PC-9 (cell line): ENCODE results near the gene JARID2. TPM values are rescaled to one million over a fixed set of nuclear protein-coding genes. Genes with fewer than 3 reads are reported as not detected.

Source experiments
- BruUV-seq: library from RNA; stranded (reverse); fragments of 400-500 nt; replicated peaks from 2 replicates; lab custom pipeline; 2021; lab: Mats Ljungman, UMichigan
- CTCF ChIA-PET: fragments of 300-600 bp; sonication (Branson Sonifier 250); formaldehyde crosslinking; loops from one replicate; lab custom pipeline; 2022; ENCODE audit warnings: antibody characterized with exemption; lab: Charles Lee
- POLR2A ChIA-PET: fragments of 300-600 bp; sonication (Branson Sonifier 250); formaldehyde crosslinking; loops from one replicate; lab custom pipeline; 2022; ENCODE audit warnings: antibody characterized with exemption; ENCODE audit not compliant: unreplicated experiment; lab: Charles Lee
- DNase-seq, 2 experiments: peaks; one replicate each; pipeline versions ENCODE4 v3.0.0 to v3.0.0-alpha.2; 2015 to 2022; ENCODE audit warnings: mixed read lengths in 1 of 2
- H2AFZ ChIP-seq: fragments of 200-600 bp; sonication (generic); 2 replicates; pipeline ENCODE4 v1.8.1; 2017; ENCODE audit warnings: antibody characterized with exemption
- H3F3A ChIP-seq: fragments of 200-600 bp; sonication (generic); 2 replicates; pipeline ENCODE4 v1.8.1; 2017; ENCODE audit warnings: antibody characterized with exemption, mild to moderate bottlenecking, low read depth; ENCODE audit not compliant: insufficient read depth
- H3K27ac ChIP-seq: fragments of 200-600 bp; sonication (generic); 2 replicates; pipeline ENCODE4 v1.6.1; 2016; ENCODE audit warnings: mixed run types
- H3K27me3 ChIP-seq: fragments of 200-600 bp; sonication (generic); 2 replicates; pipeline ENCODE4 v1.6.1; 2016; ENCODE audit warnings: low read depth, mixed run types; ENCODE audit not compliant: insufficient read depth
- H3K36me3 ChIP-seq: fragments of 200-600 bp; sonication (generic); 2 replicates; pipeline ENCODE4 v1.6.1; 2016; ENCODE audit warnings: low read depth, mixed run types
- H3K4me1 ChIP-seq: fragments of 200-600 bp; sonication (generic); replicated peaks from 2 replicates; pipeline ENCODE4 v1.6.1; 2016; ENCODE audit warnings: mixed run types; ENCODE audit not compliant: insufficient read depth
- H3K4me2 ChIP-seq: fragments of 200-600 bp; sonication (generic); 2 replicates; pipeline ENCODE4 v1.6.1; 2017; ENCODE audit warnings: mixed run types
- H3K4me3 ChIP-seq: fragments of 200-600 bp; sonication (generic); 2 replicates; pipeline ENCODE4 v1.6.1; 2016; ENCODE audit warnings: mixed run types
- H3K79me2 ChIP-seq: fragments of 200-600 bp; sonication (generic); 2 replicates; pipeline ENCODE4 v1.6.1; 2017; ENCODE audit warnings: low read depth, mixed run types
- H3K9me2 ChIP-seq: fragments of 200-600 bp; sonication (generic); 2 replicates; pipeline ENCODE4 v1.8.1; 2017; ENCODE audit warnings: mild to moderate bottlenecking; ENCODE audit not compliant: insufficient read depth
- H3K9me3 ChIP-seq: fragments of 200-600 bp; sonication (generic); 2 replicates; pipeline ENCODE4 v1.8.1; 2016; ENCODE audit warnings: low read depth; ENCODE audit not compliant: insufficient read depth
- H4K20me1 ChIP-seq: fragments of 200-600 bp; sonication (generic); 2 replicates; pipeline ENCODE4 v1.8.1; 2017; ENCODE audit not compliant: insufficient read depth
- EZH2 ChIP-seq: fragments of 200-600 bp; sonication (generic); IDR thresholded peaks from 2 replicates; pipeline ENCODE4 v1.8.0; 2017; ENCODE audit warnings: antibody characterized with exemption, low read depth
- intact Hi-C: fragments of 100-400 bp; cut with micrococcal nuclease; formaldehyde crosslinking; loops from one replicate; pipeline ENCODE4 v1.10.0; 2022; ENCODE audit not compliant: unreplicated experiment
- total RNA-seq: library from RNA; stranded (reverse); gene quantifications from 2 replicates; pipeline ENCODE4 v1.2.3, GENCODE V29; 2021
- TF ChIP-seq, protein P1 (sequence below): fragments of 200-600 bp; sonication (generic); conservative IDR thresholded peaks from 2 replicates; pipeline ENCODE4 v1.6.1; 2017; ENCODE audit warnings: mixed run types, antibody characterized with exemption, mild to moderate bottlenecking, moderate library complexity

The JARID2 gene
- total RNA-seq, 1 experiment from 2014 or later = 35.0 TPM

DNA sequence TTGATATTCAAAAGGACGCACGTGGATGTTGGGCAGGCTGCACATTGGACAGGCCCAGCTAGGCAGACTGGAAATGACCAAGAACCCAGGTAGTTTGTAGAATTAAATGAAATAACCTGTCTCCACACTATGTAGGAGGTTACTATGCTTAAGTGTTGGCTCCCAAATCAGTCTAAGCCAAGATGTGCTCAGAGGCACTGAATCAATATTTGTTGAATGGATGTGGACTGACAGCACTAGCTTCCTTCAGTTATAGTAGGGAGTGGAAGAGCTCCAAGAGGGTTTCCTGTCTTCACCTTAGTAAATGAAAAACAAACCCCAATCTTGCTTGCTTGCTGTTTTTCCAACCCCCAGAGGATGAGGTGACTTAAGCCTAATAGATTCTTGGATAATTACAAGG lies 180.5 kb downstream of the JARID2 start:
- no peak overlapping the region for H3K4me2 ChIP-seq
- H3K4me1 ChIP-seq = peaks cover 13% of the 10 kb centered on the region
- H3K9me3 ChIP-seq = no peaks in the 10 kb centered on the region
- H4K20me1 ChIP-seq = peaks cover 11% of the 10 kb centered on the region
- peaks cover 83% of the 10 kb centered on the region for H3K79me2 ChIP-seq
- no peak overlapping the region for H3K4me3 ChIP-seq
- no peaks in the 10 kb centered on the region for H3K9me2 ChIP-seq
- DNase-seq = no peak
- no peaks in the 10 kb centered on the region for H3K36me3 ChIP-seq
- CTCF ChIA-PET = no interaction called here
- POLR2A ChIA-PET = interaction anchor here (0.6 kb wide), 1 partner anchor 325 kb away, joined by 4 read pairs; no protein-coding TSS in a partner anchor
- no TSS peak for BruUV-seq
- TF ChIP-seq EZH2 = no peak
- TF ChIP-seq, protein P1, sequence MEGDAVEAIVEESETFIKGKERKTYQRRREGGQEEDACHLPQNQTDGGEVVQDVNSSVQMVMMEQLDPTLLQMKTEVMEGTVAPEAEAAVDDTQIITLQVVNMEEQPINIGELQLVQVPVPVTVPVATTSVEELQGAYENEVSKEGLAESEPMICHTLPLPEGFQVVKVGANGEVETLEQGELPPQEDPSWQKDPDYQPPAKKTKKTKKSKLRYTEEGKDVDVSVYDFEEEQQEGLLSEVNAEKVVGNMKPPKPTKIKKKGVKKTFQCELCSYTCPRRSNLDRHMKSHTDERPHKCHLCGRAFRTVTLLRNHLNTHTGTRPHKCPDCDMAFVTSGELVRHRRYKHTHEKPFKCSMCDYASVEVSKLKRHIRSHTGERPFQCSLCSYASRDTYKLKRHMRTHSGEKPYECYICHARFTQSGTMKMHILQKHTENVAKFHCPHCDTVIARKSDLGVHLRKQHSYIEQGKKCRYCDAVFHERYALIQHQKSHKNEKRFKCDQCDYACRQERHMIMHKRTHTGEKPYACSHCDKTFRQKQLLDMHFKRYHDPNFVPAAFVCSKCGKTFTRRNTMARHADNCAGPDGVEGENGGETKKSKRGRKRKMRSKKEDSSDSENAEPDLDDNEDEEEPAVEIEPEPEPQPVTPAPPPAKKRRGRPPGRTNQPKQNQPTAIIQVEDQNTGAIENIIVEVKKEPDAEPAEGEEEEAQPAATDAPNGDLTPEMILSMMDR = no peak
- no peak overlapping the region for H3K27ac ChIP-seq
- no peaks in the 10 kb centered on the region for H3K27me3 ChIP-seq
- H2AFZ ChIP-seq = no peak overlapping the region
- intact Hi-C loops = no loop called here
- H3F3A ChIP-seq = peaks cover 11% of the 10 kb centered on the region

DNA sequence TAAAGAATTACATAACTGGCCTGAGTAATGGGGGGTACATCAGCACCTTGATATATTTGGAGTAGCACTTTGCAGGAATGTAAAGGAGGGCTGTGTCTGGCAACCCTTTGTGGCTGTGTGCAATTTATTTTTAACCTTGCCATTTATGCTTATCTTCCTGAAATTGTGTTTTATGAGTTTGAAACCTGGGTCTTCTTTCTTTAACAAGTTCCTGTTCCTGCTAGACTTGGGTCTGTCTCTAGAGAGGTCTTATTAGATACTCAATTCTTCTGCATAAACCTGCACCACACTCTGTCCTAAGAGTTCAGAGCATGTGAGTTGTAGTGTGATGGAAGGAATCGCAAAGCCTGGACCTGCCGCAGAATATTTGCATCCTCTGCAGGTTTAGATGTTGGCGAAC lies 181.0 kb downstream of the JARID2 start:
- Histone ChIP-seq H2AFZ (no peak overlapping the region), H3K9me3 (no peaks in the 10 kb centered on the region), H3K9me2 (no peaks in the 10 kb centered on the region), H3K79me2 (peaks cover 78% of the 10 kb centered on the region), H4K20me1 (peaks cover 12% of the 10 kb centered on the region), H3K27ac (no peak overlapping the region), H3K36me3 (no peaks in the 10 kb centered on the region), H3K27me3 (no peaks in the 10 kb centered on the region), H3K4me3 (no peak overlapping the region), H3K4me2 (no peak overlapping the region), H3F3A (peaks cover 14% of the 10 kb centered on the region), H3K4me1 (peaks cover 16% of the 10 kb centered on the region)
- POLR2A ChIA-PET = interaction anchor here (0.7 kb wide), 1 partner anchor 21 kb away, joined by 5 read pairs; no protein-coding TSS in a partner anchor
- intact Hi-C loops = no loop called here
- no peak for DNase-seq
- TF ChIP-seq, protein P1 = no peak
- TF ChIP-seq EZH2 = no peak
- CTCF ChIA-PET = no interaction called here
- no TSS peak for BruUV-seq

DNA sequence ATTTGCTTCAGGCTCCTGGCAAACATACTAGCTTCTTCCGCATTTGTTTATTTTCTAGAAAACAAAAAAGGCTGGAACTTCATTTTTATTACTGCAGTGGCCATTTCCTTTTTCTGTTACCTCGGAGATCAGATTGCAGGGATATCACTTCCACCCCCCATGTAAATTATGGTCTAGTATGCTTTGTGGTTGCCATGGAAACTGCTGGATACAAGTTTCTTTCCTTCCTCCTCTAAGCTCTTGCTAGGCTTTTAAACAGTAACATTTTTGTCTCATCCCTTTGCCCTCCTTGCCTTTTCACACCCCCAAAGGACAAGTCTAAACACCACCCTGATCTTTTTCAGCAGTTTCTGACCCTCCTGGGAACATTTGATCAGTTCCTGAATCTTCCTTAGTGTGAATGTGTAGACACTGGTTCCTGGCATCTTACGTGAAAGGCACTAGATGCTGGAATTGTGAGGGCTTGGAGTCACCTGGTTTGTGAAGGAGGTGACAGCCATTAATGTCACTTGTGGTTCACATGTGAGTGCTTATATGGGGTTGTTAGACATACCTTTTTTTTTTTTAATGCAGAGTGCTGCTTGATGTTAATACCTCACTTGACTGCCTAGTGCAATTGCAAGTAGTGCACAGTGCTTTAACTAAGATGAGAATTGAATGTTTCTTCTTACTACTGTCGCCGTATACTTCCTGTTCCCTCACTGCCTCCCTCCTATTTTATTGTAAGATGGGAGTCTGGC lies 181.6 kb downstream of the JARID2 start:
- CTCF ChIA-PET = no interaction called here
- peaks cover 22% of the 10 kb centered on the region for H3K4me1 ChIP-seq
- no TSS peak for BruUV-seq
- H3K27ac ChIP-seq = no peak overlapping the region
- no peak overlapping the region for H3K4me2 ChIP-seq
- no peaks in the 10 kb centered on the region for H3K9me3 ChIP-seq
- no peak for TF ChIP-seq EZH2
- TF ChIP-seq, protein P1 = no peak
- H4K20me1 ChIP-seq = peaks cover 18% of the 10 kb centered on the region
- H3K79me2 ChIP-seq = peaks cover 78% of the 10 kb centered on the region
- intact Hi-C loops = no loop called here
- no peak overlapping the region for H2AFZ ChIP-seq
- no peak overlapping the region for H3K4me3 ChIP-seq
- DNase-seq = no peak
- no peaks in the 10 kb centered on the region for H3K9me2 ChIP-seq
- POLR2A ChIA-PET = interaction anchor here (0.5 to 0.7 kb wide), 2 partner anchors 21 to 161 kb away, joined by 3 to 5 read pairs; no protein-coding TSS in a partner anchor
- no peaks in the 10 kb centered on the region for H3K36me3 ChIP-seq
- no peaks in the 10 kb centered on the region for H3K27me3 ChIP-seq
- peaks cover 20% of the 10 kb centered on the region for H3F3A ChIP-seq
